A549 (cell line): ENCODE data around the gene PKIG. TPM values are rescaled to one million over a fixed set of nuclear protein-coding genes. Genes with fewer than 3 reads are reported as not detected.

ENCODE experiments used
- ATAC-seq, 2 experiments: fragments of 200-7000 bp in 1 of 2; fragments of >200 bp in 1 of 2; cut with Nextera tagmentation in 1 of 2; cut with Tn5 transposase in 1 of 2; 3 replicates each; pipeline versions ENCODE4 v1.8.0 to v1.9.1; 2018 to 2020; ENCODE audit warnings: mild to moderate bottlenecking in 1 of 2, moderate library complexity in 1 of 2
- CTCF ChIA-PET: fragments of 300-600 bp; sonication (Branson Sonifier 250); formaldehyde crosslinking; extraction: SDS; loops from one replicate; lab custom pipeline; 2021; ENCODE audit warnings: antibody characterized with exemption, inconsistent platforms; lab: Yijun Ruan, JAX
- POLR2A ChIA-PET: fragments of 350-600 bp; formaldehyde crosslinking; extraction: SDS; loops from one replicate; lab custom pipeline; 2021; ENCODE audit warnings: antibody characterized with exemption, inconsistent platforms; lab: Yijun Ruan, JAX
- DNase-seq, 2 experiments: peaks; one replicate each; pipeline versions ENCODE4 v3.0.0 to v3.0.0-alpha.2; 2011 to 2016; ENCODE audit warnings: low read depth in 1 of 2, low spot score in 1 of 2
- FAIRE-seq: peaks from 2 replicates; lab custom pipeline; 2011; peaks lifted over from hg19 to GRCh38; lab: Jason Lieb, UNC
- H3K27ac ChIP-seq, 2 experiments: fragments of >200 bp; sonication (Bioruptor Twin); formaldehyde crosslinking; 3 replicates each; pipeline ENCODE4 v1.5.1; 2016 to 2017
- H3K4me1 ChIP-seq: fragments of >200 bp; sonication (Bioruptor Twin); formaldehyde crosslinking; 3 replicates; pipeline ENCODE4 v1.6.1; 2016
- H3K4me2 ChIP-seq: fragments of >200 bp; sonication (Bioruptor Twin); formaldehyde crosslinking; 3 replicates; pipeline ENCODE4 v1.6.1; 2016
- H3K4me3 ChIP-seq: fragments of >200 bp; sonication (Bioruptor Twin); formaldehyde crosslinking; 3 replicates; pipeline ENCODE4 v1.5.1; 2016
- H3K9me3 ChIP-seq: fragments of >200 bp; sonication (Bioruptor Twin); formaldehyde crosslinking; 3 replicates; pipeline ENCODE4 v1.6.1; 2016
- BCL3 ChIP-seq: fragments of >200 bp; sonication (Bioruptor Twin); formaldehyde crosslinking; IDR thresholded peaks from 3 replicates; pipeline ENCODE4 v1.6.1; 2016
- CBX8 ChIP-seq: fragments of 200-600 bp; sonication (generic); IDR thresholded peaks from 2 replicates; pipeline ENCODE4 v1.6.1; 2016
- EHMT2 ChIP-seq: fragments of 200-600 bp; sonication (generic); IDR thresholded peaks from 2 replicates; pipeline ENCODE4 v1.6.1; 2016; ENCODE audit warnings: antibody characterized with exemption, low read depth, mild to moderate bottlenecking, moderate library complexity
- ELK1 ChIP-seq: fragments of 150-350 bp; IDR thresholded peaks from 2 replicates; pipeline ENCODE4 v1.6.1; 2014; ENCODE audit warnings: low read depth, mild to moderate bottlenecking, low read length
- FOSB ChIP-seq: fragments of 250-450 bp; sonication (Bioruptor Pico); IDR thresholded peaks from 2 replicates; pipeline ENCODE4 v1.5.0; 2020; ENCODE audit warnings: mild to moderate bottlenecking, moderate library complexity
- GATA3 ChIP-seq: IDR thresholded peaks from 2 replicates; pipeline ENCODE4 v1.6.1; 2012; ENCODE audit warnings: borderline replicate concordance
- HDAC2 ChIP-seq: fragments of 200-600 bp; sonication (generic); IDR thresholded peaks from 2 replicates; pipeline ENCODE4 v1.6.1; 2016
- HEYL ChIP-seq: fragments of 250-450 bp; sonication (Bioruptor Pico); IDR thresholded peaks from 2 replicates; pipeline ENCODE4 v1.8.0; 2021; ENCODE audit warnings: mild to moderate bottlenecking, moderate library complexity
- HMGXB4 ChIP-seq: fragments of 250-450 bp; sonication (Bioruptor Pico); IDR thresholded peaks from 2 replicates; pipeline ENCODE4 v1.5.0; 2021; ENCODE audit warnings: mild to moderate bottlenecking, moderate library complexity, borderline replicate concordance
- JUNB ChIP-seq: fragments of >200 bp; sonication (Bioruptor Twin); formaldehyde crosslinking; IDR thresholded peaks from 2 replicates; pipeline ENCODE4 v1.6.1; 2016
- KDM5A ChIP-seq: fragments of 200-600 bp; sonication (generic); IDR thresholded peaks from 2 replicates; pipeline ENCODE4 v1.6.1; 2016; ENCODE audit warnings: antibody characterized with exemption, mild to moderate bottlenecking
- PHF8 ChIP-seq: fragments of 200-600 bp; sonication (generic); IDR thresholded peaks from 2 replicates; pipeline ENCODE4 v1.6.1; 2016; ENCODE audit warnings: low read depth, mild to moderate bottlenecking, antibody characterized with exemption, moderate library complexity, borderline replicate concordance
- RAD21 ChIP-seq, 2 experiments: fragments of >200 bp in 1 of 2; sonication (Bioruptor Twin) in 1 of 2; formaldehyde crosslinking in 1 of 2; IDR thresholded peaks in 1 of 2; conservative IDR thresholded peaks in 1 of 2; 2 replicates in 1 of 2; 3 replicates in 1 of 2; pipeline ENCODE4 v1.6.1; 2012 to 2018; ENCODE audit warnings: inconsistent platforms in 1 of 2
- RCOR1 ChIP-seq: fragments of 150-350 bp; IDR thresholded peaks from 2 replicates; pipeline ENCODE4 v1.6.1; 2014; ENCODE audit warnings: antibody characterized with exemption, low read length, low read depth
- RFX5 ChIP-seq: fragments of 450-650 bp; IDR thresholded peaks from 2 replicates; pipeline ENCODE4 v1.7.1; 2014; ENCODE audit warnings: antibody characterized with exemption, mild to moderate bottlenecking, moderate library complexity
- SMC3 ChIP-seq: fragments of >200 bp; sonication (Bioruptor Twin); formaldehyde crosslinking; IDR thresholded peaks from 3 replicates; pipeline ENCODE4 v1.6.1; 2018; ENCODE audit warnings: inconsistent platforms
- TP53 ChIP-seq: fragments of 250-450 bp; sonication (Bioruptor Pico); IDR thresholded peaks from 2 replicates; pipeline ENCODE4 v1.5.0; 2021; ENCODE audit warnings: mild to moderate bottlenecking, moderate library complexity
- USF2 ChIP-seq: fragments of 450-650 bp; IDR thresholded peaks from 2 replicates; pipeline ENCODE4 v1.6.1; 2014; ENCODE audit warnings: antibody characterized with exemption
- ZC3H11A ChIP-seq: fragments of 450-650 bp; IDR thresholded peaks from 2 replicates; pipeline ENCODE4 v1.6.1; 2014; ENCODE audit warnings: antibody characterized with exemption, mild to moderate bottlenecking
- ZNF302 ChIP-seq: fragments of 250-450 bp; sonication (Bioruptor Pico); IDR thresholded peaks from 2 replicates; pipeline ENCODE4 v1.9.0; 2021; ENCODE audit warnings: inconsistent platforms, mild to moderate bottlenecking, moderate library complexity
- WGBS: methylation state at CpG from one replicate; pipeline ENCODE4 v1.1.6; 2017; ENCODE audit errors: missing lambda C conversion rate; 5-methylcytosine and 5-hydroxymethylcytosine counted together
- polyA plus RNA-seq, 4 experiments: library from polyadenylated mRNA; depleted of rRNA in 3 of 4; stranded (reverse); fragments of >200 nt; fragmentation: RNase III in 1 of 4; extraction: RNeasy Plus Mini Kit Qiagen cat#74134 plus additional on column Dnase treatment in 1 of 4; gene quantifications; 2 replicates in 3 of 4; 3 replicates in 1 of 4; pipeline ENCODE4 v1.2.3, GENCODE V29; 2011 to 2017

PKIG gene
- polyA plus RNA-seq, 2 of the 4 experiments (the other 2 are of a cell fraction): 24.0 to 31.1 TPM

- no peak for FAIRE-seq
- H3K27ac ChIP-seq: no peak overlapping the region
- POLR2A ChIA-PET: no interaction called here
These were observed 38.1 kb upstream of the PKIG start for GRCh38 chr20:44544263-44544662.

GRCh38 chr20:44547419-44547818 lies 35.0 kb upstream of the PKIG start:
- no peak for FAIRE-seq
- no peak overlapping the region for H3K4me2 ChIP-seq
- ATAC-seq: no peak
- peaks cover 20% of the 10 kb centered on the region for H3K4me1 ChIP-seq
- no peaks in the 10 kb centered on the region for H3K9me3 ChIP-seq
- CTCF ChIA-PET: interaction anchor here (1.4 to 3.9 kb wide), 2 partner anchors 12 to 62 kb away, joined by 4 to 13 read pairs; no protein-coding TSS in a partner anchor
- TF ChIP-seq PHF8: no peak
- H3K27ac ChIP-seq: no peak overlapping the region
- DNase-seq: no peak
- WGBS: 94% methylated on average over 8 of the region's 8 CpGs
- H3K4me3 ChIP-seq: no peak overlapping the region
- POLR2A ChIA-PET: no interaction called here

More at GRCh38 chr20:44544263-44544662, 38.1 kb upstream of the PKIG start:
- DNase-seq (no peak), ATAC-seq (no peak)
- no peak for TF ChIP-seq ZNF302
- TF ChIP-seq ELK1: no peak
- TF ChIP-seq RAD21 (conservative IDR thresholded peaks at IDR 0.05 in 1 of 2, IDR thresholded peaks at IDR 0.05 in 1 of 2): no peak
- TF ChIP-seq TP53: no peak
- no peak for TF ChIP-seq KDM5A
- TF ChIP-seq BCL3: no peak
- no peak for TF ChIP-seq SMC3
- no peak for TF ChIP-seq CBX8
- no peak for TF ChIP-seq FOSB (CRISPR knock-in tag)
- TF ChIP-seq HEYL: no peak
- no peak for TF ChIP-seq ZC3H11A
- no peak for TF ChIP-seq HDAC2
- no peak for TF ChIP-seq PHF8
- no peak for TF ChIP-seq JUNB
- no peak for TF ChIP-seq GATA3
- TF ChIP-seq RCOR1: no peak
- TF ChIP-seq RFX5: no peak
- WGBS: 93% methylated on average over 5 of the region's 5 CpGs
- Histone ChIP-seq H3K4me2 (no peak overlapping the region), H3K9me3 (no peaks in the 10 kb centered on the region), H3K4me3 (no peak overlapping the region), H3K4me1 (peaks cover 14% of the 10 kb centered on the region)
- CTCF ChIA-PET: interaction anchor here (1.1 kb wide), 1 partner anchor 139 kb away, joined by 3 read pairs; no protein-coding TSS in a partner anchor

- no peak overlapping the region for H3K4me3 ChIP-seq
- H3K9me3 ChIP-seq: no peaks in the 10 kb centered on the region
- H3K4me1 ChIP-seq: peaks cover 37% of the 10 kb centered on the region
- ChIA-PET POLR2A (no interaction called here), CTCF (interaction anchor here (0.6 to 3.9 kb wide), 8 partner anchors 9 to 332 kb away, joined by 3 to 13 read pairs (median 3); no protein-coding TSS in a partner anchor)
- H3K4me2 ChIP-seq: peak overlapping the region; percentile 24
- H3K27ac ChIP-seq: no peak overlapping the region
- ATAC-seq (no peak), FAIRE-seq (no peak), DNase-seq (no peak)
- 48% methylated on average over 4 of the region's 4 CpGs for WGBS
- TF ChIP-seq EHMT2: no peak
These were observed 33.3 kb upstream of the PKIG start for GRCh38 chr20:44549123-44549522.

GRCh38 chr20:44552050-44552449 lies 30.3 kb upstream of the PKIG start:
- Histone ChIP-seq H3K4me3 (no peak overlapping the region), H3K27ac (peak overlapping the region in 1 of 2 experiments; percentile 75; a peak in 2 of 6 replicates)
- 74% methylated on average over 4 of the region's 4 CpGs for WGBS
- DNase-seq (no peak), FAIRE-seq (no peak), ATAC-seq (no peak)
- CTCF ChIA-PET: interaction anchor here (1.1 to 1.8 kb wide), 5 partner anchors 10 to 58 kb away, joined by 3 to 6 read pairs (median 4); no protein-coding TSS in a partner anchor
- TF ChIP-seq GATA3: no peak
- no peak for TF ChIP-seq HMGXB4
- no peak for TF ChIP-seq RFX5
- TF ChIP-seq USF2: no peak
- TF ChIP-seq PHF8: no peak
- TF ChIP-seq, all 56 proteins: peak for 0
- Histone ChIP-seq H3K9me3 (no peaks in the 10 kb centered on the region), H3K4me2 (peak overlapping the region; percentile 79), H3K4me1 (peaks cover 43% of the 10 kb centered on the region)
- POLR2A ChIA-PET: no interaction called here
